CD4-positive, alpha-beta T cell treated with Interleukin-10 for 1 hour (primary cell): Measurements from ENCODE around the gene CPTP.

Experiments used
- DNase-seq: peaks from one replicate; pipeline ENCODE4 v3.0.0-alpha.2; 2020

Gene CPTP

GRCh38 chr1:1336931-1337792, 12.6 kb downstream of the CPTP start:
- DNase-seq, result no peak

- DNase-seq, result peak; percentile 36
These were observed 13.2 kb downstream of the CPTP start for GRCh38 chr1:1337793-1338147.

GRCh38 chr1:1338278-1338677, 13.7 kb downstream of the CPTP start:
- DNase-seq, result no peak

- no peak for DNase-seq
These were observed 15.6 kb downstream of the CPTP start for GRCh38 chr1:1340185-1340584.

- DNase-seq, result no peak
These were observed 16.4 kb downstream of the CPTP start for GRCh38 chr1:1340791-1341548.

- no peak for DNase-seq
These were observed 17.0 kb downstream of the CPTP start for GRCh38 chr1:1341549-1342021.

GRCh38 chr1:1342061-1342562, 17.5 kb downstream of the CPTP start:
- no peak for DNase-seq

- no peak for DNase-seq
These were observed 18.0 kb downstream of the CPTP start for GRCh38 chr1:1342584-1343115.

GRCh38 chr1:1343811-1344421, 19.3 kb downstream of the CPTP start:
- no peak for DNase-seq

- DNase-seq, result no peak
These were observed 20.2 kb downstream of the CPTP start for GRCh38 chr1:1344655-1345361.

GRCh38 chr1:1345384-1345783, 20.8 kb downstream of the CPTP start:
- no peak for DNase-seq

GRCh38 chr1:1345860-1346500, 21.4 kb downstream of the CPTP start:
- no peak for DNase-seq

GRCh38 chr1:1346501-1346890, 21.9 kb downstream of the CPTP start:
- no peak for DNase-seq

- DNase-seq, result no peak
These were observed 22.5 kb downstream of the CPTP start for GRCh38 chr1:1347026-1347595.

- no peak for DNase-seq
These were observed 23.2 kb downstream of the CPTP start for GRCh38 chr1:1347663-1348419.

GRCh38 chr1:1348420-1349255, 24.0 kb downstream of the CPTP start:
- no peak for DNase-seq

- DNase-seq, result peak; percentile 73
These were observed 24.8 kb downstream of the CPTP start, which contains the start of gene DVL1 for GRCh38 chr1:1349256-1350012. Gene DVL1 (minus strand): TSS chr1:1349418. CDS start chr1:1349065, 353 bp downstream.

GRCh38 chr1:1351511-1352427, 27.2 kb downstream of the CPTP start:
- no peak for DNase-seq
